GM23338 (cell line): ENCODE results near the gene SAP130. TPM values are rescaled to one million over a fixed set of nuclear protein-coding genes. Genes with fewer than 3 reads are reported as not detected.
A peak's percentile ranks its signal among the peaks of the same experiment; 100 is the strongest.

Experiments
- ATAC-seq: fragments of 200-7000 bp; cut with Tn5 transposase; 3 replicates; pipeline ENCODE4 v1.9.1; 2020
- DNase-seq: peaks from one replicate; pipeline ENCODE4 v3.0.0-alpha.2; 2015; ENCODE audit warnings: low spot score
- H2AFZ ChIP-seq: fragments of 200-600 bp; sonication (generic); 2 replicates; pipeline ENCODE4 v1.8.0; 2016; ENCODE audit warnings: antibody characterized with exemption, mild to moderate bottlenecking, moderate library complexity
- H3F3A ChIP-seq: fragments of 200-600 bp; sonication (generic); replicated peaks from 2 replicates; pipeline ENCODE4 v1.8.0; 2017; ENCODE audit warnings: antibody characterized with exemption, mixed run types, low read depth
- H3K27ac ChIP-seq: fragments of 200-600 bp; sonication (generic); 2 replicates; pipeline ENCODE4 v1.6.1; 2016; ENCODE audit warnings: low read depth
- H3K27me3 ChIP-seq: fragments of 200-600 bp; sonication (generic); 2 replicates; pipeline ENCODE4 v1.8.0; 2016; ENCODE audit warnings: mild to moderate bottlenecking, mixed run types, moderate library complexity; ENCODE audit not compliant: insufficient read depth
- H3K36me3 ChIP-seq: fragments of 200-600 bp; sonication (generic); 2 replicates; pipeline ENCODE4 v1.8.0; 2016; ENCODE audit warnings: mild to moderate bottlenecking; ENCODE audit not compliant: insufficient read depth
- H3K4me1 ChIP-seq: fragments of 200-600 bp; sonication (generic); 2 replicates; pipeline ENCODE4 v1.8.0; 2016; ENCODE audit warnings: mild to moderate bottlenecking, moderate library complexity; ENCODE audit not compliant: insufficient read depth
- H3K4me2 ChIP-seq: fragments of 200-600 bp; sonication (generic); 2 replicates; pipeline ENCODE4 v1.7.1; 2017; ENCODE audit warnings: mixed run types
- H3K4me3 ChIP-seq: fragments of 200-600 bp; sonication (generic); 2 replicates; pipeline ENCODE4 v1.6.1; 2016; ENCODE audit warnings: mixed run types
- H3K79me2 ChIP-seq: fragments of 200-600 bp; sonication (generic); replicated peaks from 2 replicates; pipeline ENCODE4 v1.8.0; 2017; ENCODE audit warnings: mild to moderate bottlenecking; ENCODE audit not compliant: insufficient read depth
- H3K9me2 ChIP-seq: fragments of 200-600 bp; sonication (generic); 2 replicates; pipeline ENCODE4 v1.8.0; 2017; ENCODE audit not compliant: insufficient read depth
- H4K20me1 ChIP-seq: fragments of 200-600 bp; sonication (generic); replicated peaks from 2 replicates; pipeline ENCODE4 v1.8.0; 2017; ENCODE audit warnings: mild to moderate bottlenecking; ENCODE audit not compliant: insufficient read depth
- H3K27ac Mint-ChIP-seq: 2 replicates; pipeline ENCODE4 v1.8.0; 2020; ENCODE audit warnings: inconsistent platforms, mild to moderate bottlenecking, moderate library complexity, mixed read lengths
- H3K27me3 Mint-ChIP-seq: 3 replicates; pipeline ENCODE4 v1.8.0; 2022; ENCODE audit warnings: low read depth, mild to moderate bottlenecking, moderate library complexity, mixed read lengths, inconsistent platforms; ENCODE audit not compliant: insufficient read depth, poor library complexity
- H3K36me3 Mint-ChIP-seq: 3 replicates; pipeline ENCODE4 v1.8.0; 2021; ENCODE audit warnings: low read depth, mild to moderate bottlenecking, inconsistent platforms, moderate library complexity, mixed read lengths
- H3K4me1 Mint-ChIP-seq: 3 replicates; pipeline ENCODE4 v1.8.0; 2020; ENCODE audit warnings: mild to moderate bottlenecking, inconsistent platforms, mixed read lengths
- H3K4me3 Mint-ChIP-seq: 3 replicates; pipeline ENCODE4 v1.8.0; 2021; ENCODE audit warnings: moderate library complexity, mild to moderate bottlenecking, inconsistent platforms, mixed read lengths
- H3K9me3 Mint-ChIP-seq: 3 replicates; pipeline ENCODE4 v1.8.0; 2020; ENCODE audit warnings: moderate library complexity, mild to moderate bottlenecking, inconsistent platforms, mixed read lengths
- CREB1 ChIP-seq: fragments of 250-450 bp; sonication (Bioruptor Pico); IDR thresholded peaks from 2 replicates; pipeline ENCODE4 v1.5.0; 2020; ENCODE audit warnings: low read depth, mild to moderate bottlenecking, moderate library complexity
- ETS1 ChIP-seq: IDR thresholded peaks from 2 replicates; pipeline ENCODE4 v1.6.1; 2016; ENCODE audit warnings: antibody characterized with exemption
- EZH2 ChIP-seq: fragments of 200-600 bp; sonication (generic); IDR thresholded peaks from one replicate; pipeline ENCODE4 v1.8.0; 2017; ENCODE audit warnings: antibody characterized with exemption, mild to moderate bottlenecking, low read depth; ENCODE audit not compliant: unreplicated experiment
- EZH2phosphoT487 ChIP-seq: fragments of 200-600 bp; sonication (generic); IDR thresholded peaks from one replicate; pipeline ENCODE4 v1.8.1; 2018; ENCODE audit warnings: antibody characterized with exemption; ENCODE audit not compliant: unreplicated experiment
- JUNB ChIP-seq: IDR thresholded peaks from one replicate; pipeline ENCODE4 v1.6.1; 2016; ENCODE audit warnings: antibody characterized with exemption; ENCODE audit not compliant: unreplicated experiment
- NANOG ChIP-seq: IDR thresholded peaks from 2 replicates; pipeline ENCODE4 v1.6.1; 2016; ENCODE audit warnings: antibody characterized with exemption, borderline replicate concordance
- POLR2AphosphoS5 ChIP-seq: IDR thresholded peaks from 2 replicates; pipeline ENCODE4 v1.6.1; 2016; ENCODE audit warnings: antibody characterized with exemption, low read depth
- REST ChIP-seq: IDR thresholded peaks from one replicate; pipeline ENCODE4 v1.6.1; 2018; ENCODE audit warnings: antibody characterized with exemption; ENCODE audit not compliant: unreplicated experiment
- STAT1 ChIP-seq: IDR thresholded peaks from one replicate; pipeline ENCODE4 v1.6.1; 2016; ENCODE audit warnings: antibody characterized with exemption; ENCODE audit not compliant: unreplicated experiment
- ZNF114 ChIP-seq: fragments of 250-450 bp; sonication (Bioruptor Pico); IDR thresholded peaks from 2 replicates; pipeline ENCODE4 v1.5.0; 2020; ENCODE audit warnings: mild to moderate bottlenecking, moderate library complexity
- ZNF331 ChIP-seq: fragments of 250-450 bp; sonication (Bioruptor Pico); IDR thresholded peaks from 2 replicates; pipeline ENCODE4 v1.5.0; 2020; ENCODE audit warnings: low read depth, mild to moderate bottlenecking, moderate library complexity
- polyA plus RNA-seq: library from polyadenylated mRNA; unstranded; fragments of >200 nt; fragmentation: Nextera tagmentation; extraction: Ambion mirVana; gene quantifications from 2 replicates; pipeline ENCODE4 v1.2.1, GENCODE V29; 2016
- total RNA-seq: library from RNA; depleted of rRNA; stranded (reverse); fragments of >200 nt; shearing (Covaris generic); gene quantifications from 2 replicates; pipeline ENCODE4 v1.2.3, GENCODE V29; 2014
- TF ChIP-seq, protein P1 (sequence below), 2 experiments: fragments of 200-600 bp in 1 of 2; sonication (generic) in 1 of 2; conservative IDR thresholded peaks; 2 replicates each; pipeline versions ENCODE4 v1.5.1 to v1.6.1; 2016 to 2017; ENCODE audit warnings: antibody characterized with exemption in 2 of 2, low read depth in 2 of 2, mild to moderate bottlenecking in 2 of 2, moderate library complexity in 1 of 2

The SAP130 gene
- total and polyA plus RNA-seq, 2 experiments from 2014 or later = 19.5 to 35.1 TPM

DNA sequence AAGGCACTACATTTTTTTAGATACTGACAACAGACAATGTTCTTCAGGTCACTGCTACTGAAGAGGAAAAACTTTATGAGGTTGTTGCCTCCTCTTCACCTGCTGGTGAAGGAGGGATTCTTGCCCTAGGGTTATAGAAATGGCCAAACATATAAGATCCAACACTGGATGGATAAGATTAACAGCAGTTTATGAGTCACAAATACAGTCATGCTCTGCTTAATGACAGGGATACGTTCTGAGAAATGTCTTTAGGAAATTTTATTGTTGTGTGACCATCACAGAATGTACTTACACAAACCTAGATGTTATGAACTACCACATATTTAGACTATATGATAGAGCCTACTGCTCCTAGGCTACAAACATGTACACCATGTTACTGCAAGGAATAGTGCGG, 84.7 kb downstream of the SAP130 start:
- Histone ChIP-seq H3F3A (peaks cover 5% of the 10 kb centered on the region; the same call in 1 of the 2 replicates), H3K4me1 (no peaks in the 10 kb centered on the region), H3K9me2 (no peaks in the 10 kb centered on the region), H3K36me3 (peaks cover 29% of the 10 kb centered on the region), H3K79me2 (no peaks in the 10 kb centered on the region), H3K4me2 (no peak overlapping the region), H3K27me3 (no peaks in the 10 kb centered on the region), H2AFZ (no peak overlapping the region), H3K4me3 (no peak overlapping the region), H3K27ac (0 out of 2 replicates have a peak overlapping the region, but pooled peaks have one; percentile 5), H4K20me1 (peaks cover 5% of the 10 kb centered on the region)
- no peak overlapping the region for H3K27ac Mint-ChIP-seq
- H3K9me3 Mint-ChIP-seq = no peaks in the 10 kb centered on the region
- H3K36me3 Mint-ChIP-seq = peaks cover 65% of the 10 kb centered on the region
- no peak overlapping the region for H3K4me3 Mint-ChIP-seq
- no peaks in the 10 kb centered on the region for H3K4me1 Mint-ChIP-seq
- TF ChIP-seq EZH2phosphoT487 = peak; percentile 26
- TF ChIP-seq ETS1 = no peak
- DNase-seq (no peak), ATAC-seq (no peak)
- no peaks in the 10 kb centered on the region for H3K27me3 Mint-ChIP-seq

DNA sequence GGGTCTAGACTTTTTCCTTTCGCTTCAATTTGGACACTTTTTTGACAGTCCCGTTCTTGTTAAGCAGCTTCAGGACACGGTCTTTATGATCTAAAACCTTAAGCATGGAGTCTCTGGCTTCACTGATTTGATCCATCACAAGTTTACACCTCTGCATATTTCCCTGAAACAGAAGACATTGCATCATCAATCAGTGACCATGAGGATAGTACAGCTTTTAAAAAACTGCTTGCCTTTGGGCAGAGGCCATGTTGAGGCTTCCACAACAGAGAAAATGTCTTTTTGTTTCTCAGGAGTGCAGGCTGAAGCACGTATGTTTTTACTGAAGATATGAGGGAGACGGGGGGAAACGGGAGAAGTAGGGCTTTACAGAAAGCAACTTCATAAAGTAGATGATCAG, 85.9 kb downstream of the SAP130 start:
- ATAC-seq (no peak), DNase-seq (no peak)
- no peaks in the 10 kb centered on the region for H3K4me1 ChIP-seq
- no peaks in the 10 kb centered on the region for H3K9me2 ChIP-seq
- peaks cover 5% of the 10 kb centered on the region; the same call in 1 of the 2 replicates for H3F3A ChIP-seq
- H3K79me2 ChIP-seq = no peaks in the 10 kb centered on the region
- Mint-ChIP-seq H3K27ac (peak overlapping the region; percentile 38; the same call in 1 of the 2 replicates), H3K4me1 (no peaks in the 10 kb centered on the region), H3K36me3 (peaks cover 54% of the 10 kb centered on the region), H3K4me3 (no peak overlapping the region), H3K27me3 (no peaks in the 10 kb centered on the region), H3K9me3 (no peaks in the 10 kb centered on the region)
- H3K4me3 ChIP-seq = no peak overlapping the region
- no peak overlapping the region for H3K4me2 ChIP-seq
- TF ChIP-seq ZNF114 (CRISPR knock-in tag) = no peak
- TF ChIP-seq ZNF331 = no peak
- TF ChIP-seq EZH2phosphoT487 = no peak
- no peak overlapping the region; the same call in 1 of the 2 replicates for H3K27ac ChIP-seq
- H2AFZ ChIP-seq = no peak overlapping the region
- peaks cover 5% of the 10 kb centered on the region for H4K20me1 ChIP-seq
- H3K27me3 ChIP-seq = no peaks in the 10 kb centered on the region
- peaks cover 29% of the 10 kb centered on the region for H3K36me3 ChIP-seq

DNA sequence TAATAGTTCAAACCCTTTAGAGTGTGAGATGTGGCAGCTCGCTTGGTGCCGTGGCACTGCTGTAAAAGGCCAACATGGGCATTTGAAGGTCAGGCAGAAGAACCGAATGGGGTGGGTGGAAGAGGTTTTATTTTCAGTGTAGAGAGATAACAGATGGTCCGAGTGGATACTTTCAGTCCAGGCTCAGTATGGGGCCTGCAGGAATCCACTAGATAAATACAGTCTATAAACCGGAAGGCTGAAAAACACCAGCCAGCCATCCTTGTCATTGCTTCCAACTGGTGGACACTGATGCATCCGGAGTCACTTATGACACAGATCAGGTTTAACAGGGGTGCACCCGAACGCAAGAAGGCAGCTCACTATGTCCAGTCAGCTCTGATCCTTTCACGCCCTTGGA, 86.4 kb downstream of the SAP130 start:
- H4K20me1 ChIP-seq = peaks cover 5% of the 10 kb centered on the region
- H3K27me3 ChIP-seq = no peaks in the 10 kb centered on the region
- no peaks in the 10 kb centered on the region for H3K4me1 ChIP-seq
- H3K27ac Mint-ChIP-seq = no peak overlapping the region
- H3K36me3 Mint-ChIP-seq = peaks cover 50% of the 10 kb centered on the region
- no peak overlapping the region for H3K27ac ChIP-seq
- H3K27me3 Mint-ChIP-seq = no peaks in the 10 kb centered on the region
- H3F3A ChIP-seq = peaks cover 5% of the 10 kb centered on the region; the same call in 1 of the 2 replicates
- ATAC-seq (no peak), DNase-seq (no peak)
- H3K79me2 ChIP-seq = no peaks in the 10 kb centered on the region
- no peak overlapping the region for H3K4me3 Mint-ChIP-seq
- H3K4me2 ChIP-seq = no peak overlapping the region
- H2AFZ ChIP-seq = no peak overlapping the region
- peaks cover 28% of the 10 kb centered on the region for H3K36me3 ChIP-seq
- no peaks in the 10 kb centered on the region for H3K9me2 ChIP-seq
- H3K4me3 ChIP-seq = no peak overlapping the region
- H3K4me1 Mint-ChIP-seq = no peaks in the 10 kb centered on the region
- H3K9me3 Mint-ChIP-seq = no peaks in the 10 kb centered on the region
- TF ChIP-seq STAT1 (no peak), EZH2 (no peak), NANOG (no peak), POLR2AphosphoS5 (no peak), EZH2phosphoT487 (no peak), ETS1 (no peak), REST (no peak), CREB1 (CRISPR knock-in tag) (no peak), ZNF114 (CRISPR knock-in tag) (no peak), ZNF331 (no peak), JUNB (no peak)
- TF ChIP-seq, protein P1, sequence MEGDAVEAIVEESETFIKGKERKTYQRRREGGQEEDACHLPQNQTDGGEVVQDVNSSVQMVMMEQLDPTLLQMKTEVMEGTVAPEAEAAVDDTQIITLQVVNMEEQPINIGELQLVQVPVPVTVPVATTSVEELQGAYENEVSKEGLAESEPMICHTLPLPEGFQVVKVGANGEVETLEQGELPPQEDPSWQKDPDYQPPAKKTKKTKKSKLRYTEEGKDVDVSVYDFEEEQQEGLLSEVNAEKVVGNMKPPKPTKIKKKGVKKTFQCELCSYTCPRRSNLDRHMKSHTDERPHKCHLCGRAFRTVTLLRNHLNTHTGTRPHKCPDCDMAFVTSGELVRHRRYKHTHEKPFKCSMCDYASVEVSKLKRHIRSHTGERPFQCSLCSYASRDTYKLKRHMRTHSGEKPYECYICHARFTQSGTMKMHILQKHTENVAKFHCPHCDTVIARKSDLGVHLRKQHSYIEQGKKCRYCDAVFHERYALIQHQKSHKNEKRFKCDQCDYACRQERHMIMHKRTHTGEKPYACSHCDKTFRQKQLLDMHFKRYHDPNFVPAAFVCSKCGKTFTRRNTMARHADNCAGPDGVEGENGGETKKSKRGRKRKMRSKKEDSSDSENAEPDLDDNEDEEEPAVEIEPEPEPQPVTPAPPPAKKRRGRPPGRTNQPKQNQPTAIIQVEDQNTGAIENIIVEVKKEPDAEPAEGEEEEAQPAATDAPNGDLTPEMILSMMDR (conservative IDR thresholded peaks at IDR 0.05; ENCODE audit: low read depth in 2 of 2) = no peak
